IPS-18c (cell line): ENCODE measurements around the gene IQCH.
"Not testable (repeated sequence)": the region's sequence is repeated elsewhere in the genome, so short reads cannot be mapped to it uniquely, and the experiment has no call there.

ENCODE experiments used
- H3K4me3 ChIP-seq: 2 replicates; pipeline ENCODE4 v1.7.0; 2013; ENCODE audit warnings: low read depth, mild to moderate bottlenecking, low read length, moderate library complexity; ENCODE audit not compliant: insufficient read depth
- H3K9me3 ChIP-seq: one replicate; pipeline ENCODE4 v1.6.1; 2013; ENCODE audit warnings: mild to moderate bottlenecking, low read length, moderate library complexity; ENCODE audit not compliant: control insufficient read depth, insufficient read depth

The IQCH gene

DNA sequence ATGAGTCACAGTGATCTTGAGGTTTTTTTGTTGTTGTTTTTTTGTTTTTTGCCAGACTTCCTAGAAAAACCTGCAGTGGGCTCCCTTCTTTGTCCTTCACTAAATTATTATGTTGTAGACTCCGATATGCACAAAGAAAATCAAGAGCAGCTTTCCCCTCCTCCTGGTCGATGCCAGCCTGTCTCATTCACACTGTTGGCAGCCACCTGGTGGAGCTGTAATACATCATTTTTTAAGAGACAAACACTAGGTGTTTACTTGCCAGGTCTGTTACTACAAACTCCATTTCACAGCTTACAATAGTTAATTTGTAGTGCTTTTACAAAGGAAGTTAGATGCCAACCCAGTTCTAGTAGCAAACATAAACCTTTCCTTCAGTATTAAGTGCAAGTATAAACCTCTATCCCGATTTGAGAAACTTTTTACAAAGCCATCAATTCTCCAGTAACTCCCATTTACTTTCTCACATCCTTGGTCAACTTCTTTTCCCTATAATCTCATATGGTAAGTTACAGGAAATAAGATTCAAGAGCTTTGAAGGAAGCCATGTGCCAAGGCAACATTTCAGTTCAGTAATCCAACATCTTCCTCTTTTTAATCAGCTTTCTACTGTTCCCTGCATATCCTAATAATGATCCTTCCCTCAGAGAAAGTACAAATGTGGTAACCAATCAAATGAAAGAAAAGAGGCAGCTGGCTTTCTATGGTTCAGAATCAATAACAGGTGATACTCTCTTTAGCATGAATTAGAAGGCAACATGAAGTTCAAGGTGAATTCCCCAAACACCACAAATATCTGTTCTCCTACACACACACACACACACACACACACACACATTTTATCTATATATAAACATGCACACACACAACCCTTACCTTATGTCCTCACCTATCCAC lies 14.1 kb upstream of the IQCH start:
- Histone ChIP-seq H3K4me3 (no peak overlapping the region), H3K9me3 (no peaks in the 10 kb centered on the region)

DNA sequence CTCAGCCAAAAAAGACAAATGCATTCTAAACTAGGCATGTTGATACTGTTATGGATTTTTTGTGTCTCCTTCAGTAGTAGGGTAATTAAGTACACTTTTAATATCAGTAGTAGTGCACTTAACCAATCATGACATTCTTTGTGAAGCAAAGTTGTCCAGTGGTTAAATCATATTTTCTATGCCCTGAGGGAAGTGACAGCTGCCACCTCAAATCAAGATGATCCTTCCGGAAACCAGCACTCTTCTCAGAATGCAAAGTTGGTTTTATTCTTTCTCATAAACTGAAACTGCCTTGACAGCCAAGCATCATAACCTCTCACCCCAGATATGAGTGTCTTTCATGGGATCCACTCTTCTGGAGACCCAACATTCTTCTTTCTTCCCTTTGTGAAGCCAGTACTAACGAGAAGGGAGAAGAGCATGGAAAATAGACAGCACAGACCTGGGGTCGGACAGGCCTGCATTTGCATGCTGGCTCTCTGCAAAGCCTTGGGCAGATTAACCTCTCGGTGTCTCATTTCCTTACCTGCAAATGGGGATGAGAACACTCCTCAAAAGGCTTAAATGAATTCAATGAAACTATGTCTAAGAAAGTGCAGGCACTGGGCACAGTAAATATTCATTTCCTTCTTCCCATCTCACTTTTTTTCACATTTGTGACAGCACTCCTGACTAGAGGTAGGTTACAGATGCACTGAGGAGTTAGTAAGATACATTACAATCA lies 13.3 kb upstream of the IQCH start:
- no peaks in the 10 kb centered on the region for H3K9me3 ChIP-seq
- H3K4me3 ChIP-seq, result no peak overlapping the region

DNA sequence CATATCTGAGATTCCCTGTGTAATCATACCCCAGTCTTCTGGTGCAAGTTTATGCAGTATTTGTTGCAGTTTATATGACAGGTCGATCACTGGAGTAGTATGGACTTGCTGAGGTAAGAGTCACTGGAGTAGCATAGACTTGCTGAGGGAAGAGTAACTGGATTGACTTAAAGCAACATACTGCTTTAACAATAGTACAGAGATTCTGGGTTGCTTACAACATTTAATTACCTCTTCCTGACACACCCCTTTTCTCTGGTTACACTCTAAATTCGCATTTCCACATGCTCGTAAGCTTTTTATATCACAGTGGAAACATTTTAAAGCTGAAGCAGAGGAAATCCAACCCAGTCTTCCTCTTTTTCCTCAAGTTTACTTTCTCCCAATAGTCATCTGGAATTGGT lies 11.9 kb upstream of the IQCH start:
- Histone ChIP-seq H3K9me3 (peaks cover 2% of the 10 kb centered on the region), H3K4me3 (no peak overlapping the region)

DNA sequence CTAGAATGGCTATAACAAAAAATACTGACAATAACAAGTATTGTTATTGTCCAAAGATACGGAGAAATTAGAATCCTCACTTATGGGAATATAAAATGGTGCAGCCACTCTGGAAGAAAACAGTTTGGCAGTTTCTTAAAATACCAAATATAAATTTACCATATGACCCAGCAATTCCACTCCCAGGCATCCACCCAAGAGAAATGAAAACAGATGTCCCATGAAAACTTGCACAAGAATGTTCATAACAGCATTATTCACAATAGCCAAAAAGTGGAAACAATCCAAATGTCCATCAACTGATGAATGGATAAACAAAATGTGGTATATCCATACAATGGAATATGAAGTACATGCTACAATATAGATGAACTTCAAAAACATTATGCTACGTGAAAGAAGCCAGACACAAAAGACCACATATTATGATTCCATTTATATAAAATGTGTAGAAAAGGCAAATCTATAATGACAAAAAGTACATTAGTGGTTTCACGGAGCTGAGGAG lies 9.6 kb upstream of the IQCH start:
- H3K9me3 ChIP-seq, result peaks cover 2% of the 10 kb centered on the region
- no peak overlapping the region for H3K4me3 ChIP-seq

DNA sequence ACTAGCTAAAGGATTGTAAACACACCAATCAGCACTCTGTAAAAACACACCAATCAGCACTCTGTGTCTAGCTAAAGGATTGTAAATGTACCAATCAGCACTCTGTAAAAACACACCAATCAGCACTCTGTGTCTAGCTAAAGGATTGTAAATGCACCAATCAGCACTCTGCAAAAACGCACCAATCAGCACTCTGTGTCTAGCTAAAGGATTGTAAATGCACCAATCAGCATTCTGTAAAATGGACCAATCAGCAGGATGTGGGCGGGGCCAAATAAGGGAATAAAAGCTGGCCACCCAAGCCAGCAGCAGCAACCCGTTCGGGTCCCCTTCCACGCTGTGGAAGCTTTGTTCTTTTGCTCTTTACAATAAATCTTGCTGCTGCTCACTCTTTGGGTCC lies 8.0 kb upstream of the IQCH start:
- H3K9me3 ChIP-seq, H3K4me3 ChIP-seq: not testable (repeated sequence)

DNA sequence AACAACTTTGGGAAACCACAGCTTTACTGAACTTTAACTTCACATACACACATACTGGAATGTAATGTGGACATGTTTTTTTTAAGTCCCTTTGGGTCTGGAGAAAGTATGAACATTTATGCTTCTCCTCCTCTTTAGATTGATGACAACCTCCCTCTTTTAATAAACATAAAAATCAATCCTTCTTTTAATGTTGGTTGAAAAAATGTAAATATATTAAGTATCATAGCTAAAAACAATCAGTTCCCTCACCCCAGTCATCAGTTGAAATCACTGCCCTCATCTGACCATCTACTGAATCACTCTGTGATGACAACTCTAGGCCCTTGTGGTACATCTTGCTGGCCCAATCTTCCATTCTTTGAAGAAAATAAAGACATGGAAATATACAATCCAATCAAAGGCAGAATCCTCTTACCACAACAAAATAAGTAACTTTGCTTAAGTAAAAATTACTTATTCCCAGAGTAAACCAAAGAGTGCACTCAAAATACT lies 6.5 kb upstream of the IQCH start:
- Histone ChIP-seq H3K4me3 (no peak overlapping the region), H3K9me3 (peaks cover 2% of the 10 kb centered on the region)

DNA sequence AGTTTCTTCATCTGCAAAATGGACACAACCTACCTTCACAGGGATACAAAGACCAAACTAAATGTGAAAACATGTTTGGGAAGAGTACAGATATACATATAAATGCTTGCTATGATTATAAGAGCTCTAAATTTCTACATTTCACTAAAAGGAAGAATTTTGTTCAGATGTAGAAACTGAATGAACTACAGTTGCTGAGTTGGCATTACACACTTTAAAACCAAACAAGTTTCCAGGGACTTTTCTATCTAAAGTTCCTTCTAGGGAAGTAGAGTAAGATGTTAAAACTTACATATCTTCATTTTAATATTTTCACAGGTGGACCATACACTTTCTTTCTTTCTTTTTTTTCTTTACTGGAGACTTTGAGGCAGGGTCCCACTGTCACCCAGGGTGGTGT lies 4.8 kb upstream of the IQCH start:
- H3K4me3 ChIP-seq, result no peak overlapping the region
- H3K9me3 ChIP-seq, result peaks cover 2% of the 10 kb centered on the region

DNA sequence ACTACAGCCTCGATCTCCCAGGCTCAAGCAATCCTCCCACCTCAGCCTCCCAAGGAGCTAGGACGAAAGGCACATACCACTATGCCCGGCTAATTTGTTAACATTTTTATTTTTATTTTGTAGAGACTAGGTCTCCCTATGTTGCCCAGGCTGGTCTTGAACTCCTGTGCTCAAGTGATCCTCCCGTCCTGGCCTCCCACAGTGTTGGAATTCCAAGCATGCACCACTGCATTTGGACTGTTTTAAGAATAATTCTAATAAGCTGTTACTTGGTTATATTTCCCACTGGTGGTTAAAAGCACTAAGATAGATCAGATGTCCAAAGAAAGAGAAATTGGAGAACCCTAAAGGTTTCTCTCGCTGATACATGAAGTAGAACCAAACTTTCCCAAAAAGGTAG lies 3.3 kb upstream of the IQCH start:
- Histone ChIP-seq H3K4me3 (no peak overlapping the region), H3K9me3 (peaks cover 2% of the 10 kb centered on the region)

DNA sequence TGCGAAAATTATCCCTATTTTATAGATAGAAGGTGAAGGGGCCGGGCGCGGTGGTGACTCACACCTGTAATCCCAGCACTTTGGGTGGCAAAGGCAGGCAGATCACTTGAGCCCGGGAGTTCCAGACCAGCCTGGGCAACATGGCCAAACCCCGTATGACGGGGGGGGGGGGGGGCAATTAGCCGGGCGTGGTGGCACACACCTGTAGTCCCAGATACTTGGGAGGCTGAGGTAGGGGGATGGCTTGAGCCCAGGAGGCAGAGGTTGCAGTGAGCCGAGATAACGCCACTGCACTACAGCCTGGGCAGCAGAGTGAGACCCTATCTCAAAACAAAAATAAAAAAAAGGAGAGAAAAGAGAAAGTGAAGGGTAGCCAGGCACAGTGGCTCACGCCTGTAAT lies 1.5 kb upstream of the IQCH start:
- Histone ChIP-seq H3K9me3 (no peaks in the 10 kb centered on the region), H3K4me3 (peak overlapping the region; percentile 95; the same call in 1 of the 2 replicates)

DNA sequence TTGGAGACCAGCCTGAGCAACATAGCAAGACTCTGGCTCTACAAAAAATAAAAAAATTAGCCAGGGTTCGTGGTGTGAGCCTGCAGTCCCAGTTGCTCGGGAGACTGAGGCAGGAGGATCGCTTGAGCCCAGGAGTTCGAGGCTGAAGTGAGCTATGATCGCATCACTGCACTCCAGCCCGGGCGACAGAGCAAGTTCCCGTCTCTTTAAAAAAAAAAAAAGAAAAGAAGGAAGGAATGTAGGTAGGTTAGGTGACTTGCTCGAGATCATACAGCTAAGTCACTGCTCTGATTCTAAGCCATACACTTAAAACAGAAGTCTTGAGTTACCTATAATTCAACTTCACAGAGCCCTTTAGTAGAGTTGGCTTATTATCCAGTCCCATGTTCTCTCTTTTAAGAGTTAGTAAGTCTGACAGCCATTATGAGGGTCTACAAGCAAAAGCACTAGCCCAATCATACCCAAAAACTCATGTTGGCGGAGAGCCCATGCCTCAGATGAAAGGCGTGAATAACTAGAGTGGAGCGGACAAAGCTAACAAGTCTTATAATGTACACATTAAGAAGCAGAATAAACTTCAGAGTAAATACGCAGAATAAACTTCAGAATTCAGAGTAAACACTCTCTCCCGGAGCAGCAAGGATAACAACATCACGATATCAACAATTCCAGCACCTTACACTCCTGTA lies 893 bp upstream of the IQCH start:
- Histone ChIP-seq H3K9me3 (no peaks in the 10 kb centered on the region), H3K4me3 (peak overlapping the region; percentile 95)

DNA sequence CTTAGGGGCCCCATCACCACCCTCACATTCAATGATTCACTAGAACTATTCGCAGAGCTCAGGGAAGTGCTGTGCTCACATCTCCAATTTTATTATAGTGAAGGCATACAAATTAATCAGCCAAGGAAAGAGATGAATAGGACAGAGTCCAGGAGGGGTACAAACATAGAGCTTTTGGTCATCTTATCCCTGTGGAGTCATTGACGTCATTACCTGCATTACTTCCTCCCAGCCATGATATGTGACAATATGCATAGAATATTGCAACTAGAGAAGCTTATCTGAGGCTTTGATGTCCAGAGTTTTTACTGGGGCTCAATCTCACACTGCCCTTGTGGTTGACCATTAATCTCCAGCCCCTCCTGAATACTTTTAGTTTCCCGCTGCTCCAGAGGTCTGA lies 1.5 kb downstream of the IQCH start:
- no peaks in the 10 kb centered on the region for H3K9me3 ChIP-seq
- no peak overlapping the region for H3K4me3 ChIP-seq

DNA sequence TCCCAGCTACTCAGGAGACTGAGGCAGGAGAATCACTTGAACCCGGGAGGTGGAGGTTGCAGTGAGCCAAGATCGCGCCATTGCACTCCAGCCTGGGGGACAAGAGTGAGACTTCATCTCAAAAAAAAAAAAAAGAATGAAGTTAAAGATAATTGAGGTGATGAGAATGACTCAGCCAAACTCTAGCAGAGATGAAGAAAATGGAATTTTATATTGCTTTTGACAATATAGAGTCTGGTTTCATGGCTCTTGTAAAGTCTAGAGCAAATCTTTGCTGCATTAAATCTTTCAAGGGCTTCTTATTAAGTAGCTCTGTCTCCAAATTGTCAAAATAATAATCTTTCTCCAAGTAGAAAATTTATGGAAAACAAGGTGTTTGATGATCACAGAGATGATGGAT lies 3.8 kb downstream of the IQCH start:
- H3K4me3 ChIP-seq, H3K9me3 ChIP-seq: not testable (repeated sequence)

DNA sequence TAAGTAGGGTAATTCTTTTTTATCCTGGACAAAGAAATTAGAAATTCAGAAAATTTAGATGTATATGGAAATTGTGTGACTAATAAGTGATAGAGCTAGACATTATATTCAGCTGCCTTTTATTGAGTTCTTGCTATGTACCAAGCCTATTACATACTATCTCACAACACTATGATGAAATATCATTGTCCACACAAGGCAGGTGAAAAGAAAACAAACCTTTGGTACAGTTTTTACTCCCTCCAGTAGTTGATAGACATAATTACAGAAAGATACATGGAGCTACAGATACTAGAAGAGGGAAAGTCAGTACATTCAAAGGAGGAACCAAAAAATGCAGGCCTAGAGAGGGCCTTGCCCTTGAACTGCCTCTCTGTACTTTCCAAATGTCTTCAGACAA lies 4.8 kb downstream of the IQCH start:
- H3K9me3 ChIP-seq, result no peaks in the 10 kb centered on the region
- no peak overlapping the region for H3K4me3 ChIP-seq

DNA sequence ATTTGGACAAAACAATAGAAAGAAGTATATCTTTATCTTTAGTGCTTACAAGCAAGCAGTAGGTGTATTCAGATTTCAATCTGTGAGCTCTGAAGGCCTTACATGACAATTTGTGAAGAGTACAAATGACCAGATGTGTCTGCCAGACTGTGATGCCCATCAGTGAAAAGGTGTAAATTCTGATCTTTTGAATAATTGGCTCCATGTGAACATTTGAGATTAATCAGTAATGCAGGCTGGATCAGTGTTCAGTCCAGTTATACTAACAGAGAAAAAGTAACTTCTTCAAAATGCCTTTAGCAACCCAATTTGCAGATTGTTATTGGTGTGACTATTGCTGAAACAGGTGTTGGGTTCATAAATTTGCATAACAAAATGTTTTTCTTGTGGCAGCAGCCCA lies 5.2 kb downstream of the IQCH start:
- H3K9me3 ChIP-seq, result no peaks in the 10 kb centered on the region
- no peak overlapping the region for H3K4me3 ChIP-seq

DNA sequence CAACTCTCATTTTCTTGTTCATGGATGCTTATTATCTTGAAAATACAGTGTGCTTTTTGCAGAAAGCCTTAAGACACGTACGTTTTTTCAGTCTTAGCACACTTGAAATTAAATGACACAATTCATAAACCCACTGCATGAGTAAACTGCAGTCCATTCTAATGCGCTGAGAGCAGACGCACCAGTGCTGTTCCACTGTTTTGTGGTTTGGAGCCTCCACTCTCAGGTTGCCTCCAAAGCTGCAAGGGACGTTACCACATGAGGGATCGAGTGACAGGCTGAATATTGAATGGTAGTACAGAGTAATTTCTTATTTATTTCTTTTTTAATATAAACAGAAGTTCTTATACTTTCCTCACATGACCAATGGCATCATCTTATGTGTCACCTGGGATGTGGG lies 12.3 kb downstream of the IQCH start:
- Histone ChIP-seq H3K4me3 (no peak overlapping the region), H3K9me3 (no peaks in the 10 kb centered on the region)

DNA sequence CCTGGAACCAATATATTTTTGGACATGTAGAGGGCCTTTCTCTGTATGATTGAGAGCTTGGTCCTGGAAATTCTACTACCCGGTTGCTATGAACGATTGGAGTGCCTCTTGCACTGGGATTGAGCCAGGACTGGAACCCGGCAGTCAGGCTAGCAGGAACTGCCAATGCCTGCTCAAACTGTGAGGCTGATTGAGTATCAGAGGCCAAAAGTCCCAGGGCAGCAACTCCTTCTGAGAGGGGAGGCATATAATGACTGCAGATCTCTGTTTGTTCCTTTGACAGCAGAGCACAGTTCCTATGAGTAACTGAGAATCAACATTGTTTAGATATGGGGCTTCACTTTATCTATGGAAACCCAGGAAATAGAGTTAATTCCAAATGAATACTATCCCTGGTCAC lies 12.9 kb downstream of the IQCH start:
- no peak overlapping the region for H3K4me3 ChIP-seq
- no peaks in the 10 kb centered on the region for H3K9me3 ChIP-seq
